Naive B cell (primary cell): Measurements from ENCODE around the gene PRIMA1. TPM values are rescaled to one million over a fixed set of nuclear protein-coding genes. Genes with fewer than 3 reads are reported as not detected.

Experiments
- ATAC-seq, 2 donors: fragments of 150-1000 bp; cut with Tn5 transposase; 2 replicates each; pipeline ENCODE4 v1.10.0; 2021; ENCODE audit warnings: low read depth in 2 of 2, mild to moderate bottlenecking in 2 of 2, moderate library complexity in 2 of 2
- DNase-seq: peaks from one replicate; pipeline ENCODE4 v3.0.0; 2022
- H3K27ac Mint-ChIP-seq, 6 donors: one replicate each; pipeline ENCODE4 v1.8.0; 2020 to 2022; ENCODE audit warnings: mild to moderate bottlenecking in 6 of 6, mixed read lengths in 6 of 6, moderate library complexity in 5 of 6, inconsistent platforms in 2 of 6
- H3K27me3 Mint-ChIP-seq, 3 donors: one replicate each; pipeline ENCODE4 v1.8.0; 2021 to 2022; ENCODE audit warnings: mixed read lengths in 3 of 3, mild to moderate bottlenecking in 1 of 3
- H3K36me3 Mint-ChIP-seq, 2 donors: one replicate each; pipeline ENCODE4 v1.8.0; 2020 to 2022; ENCODE audit warnings: mixed read lengths in 2 of 2, inconsistent platforms in 1 of 2, mild to moderate bottlenecking in 1 of 2
- H3K4me1 Mint-ChIP-seq, 3 donors: one replicate each; pipeline ENCODE4 v1.8.0; 2020 to 2022; ENCODE audit warnings: mixed read lengths in 3 of 3, inconsistent platforms in 1 of 3, mild to moderate bottlenecking in 1 of 3, moderate library complexity in 1 of 3
- H3K4me3 Mint-ChIP-seq, 8 donors: one replicate each; pipeline ENCODE4 v1.8.0; 2020 to 2022; ENCODE audit warnings: mild to moderate bottlenecking in 8 of 8, mixed read lengths in 8 of 8, moderate library complexity in 8 of 8, inconsistent platforms in 2 of 8
- H3K9me3 Mint-ChIP-seq, 7 donors: one replicate each; pipeline ENCODE4 v1.8.0; 2020 to 2022; ENCODE audit warnings: mixed read lengths in 7 of 7, mild to moderate bottlenecking in 5 of 7, inconsistent platforms in 2 of 7, moderate library complexity in 1 of 7
- polyA plus RNA-seq, 6 donors: library from polyadenylated mRNA; unstranded; fragments of 300-500 nt; fragmentation: Illumina TruSeq; gene quantifications; one replicate each; pipeline ENCODE4 v1.2.3, GENCODE V29; 2021; ENCODE audit warnings: low read depth in 6 of 6

The PRIMA1 gene
- polyA plus RNA-seq, 6 donors from 2014 or later = not detected

- Mint-ChIP-seq H3K36me3 (no peaks in the 10 kb centered on the region), H3K9me3 (peaks cover 0 to 5% (median 0%) of the 10 kb centered on the region in 7 donors), H3K4me1 (no peaks in the 10 kb centered on the region), H3K27me3 (peaks cover 14 to 51% (median 34%) of the 10 kb centered on the region in 3 donors), H3K4me3 (no peak overlapping the region), H3K27ac (peak overlapping the region in 1 of 6 donors; percentile 2)
- ATAC-seq (no peak), DNase-seq (no peak)
Measured at GRCh38 chr14:93765155-93765554, 23.1 kb downstream of the PRIMA1 start.

GRCh38 chr14:93764211-93764659, 24.1 kb downstream of the PRIMA1 start:
- Mint-ChIP-seq H3K36me3 (no peaks in the 10 kb centered on the region), H3K27ac (no peak overlapping the region), H3K9me3 (peaks cover 0 to 5% (median 0%) of the 10 kb centered on the region in 7 donors), H3K4me3 (no peak overlapping the region), H3K27me3 (peaks cover 14 to 56% (median 34%) of the 10 kb centered on the region in 3 donors), H3K4me1 (no peaks in the 10 kb centered on the region)
- DNase-seq = no peak
- ATAC-seq = no peak

- no peaks in the 10 kb centered on the region for H3K36me3 Mint-ChIP-seq
- H3K27ac Mint-ChIP-seq = peak overlapping the region in 1 of 6 donors; percentile 14
- no peak overlapping the region for H3K4me3 Mint-ChIP-seq
- no peaks in the 10 kb centered on the region for H3K4me1 Mint-ChIP-seq
- peaks cover 8 to 61% (median 27%) of the 10 kb centered on the region in 3 donors for H3K27me3 Mint-ChIP-seq
- DNase-seq = no peak
- H3K9me3 Mint-ChIP-seq = peaks cover 0 to 5% (median 2%) of the 10 kb centered on the region in 7 donors
- ATAC-seq = no peak
Measured at GRCh38 chr14:93759719-93760307, 28.5 kb downstream of the PRIMA1 start.

- H3K27ac Mint-ChIP-seq = no peak overlapping the region
- H3K4me3 Mint-ChIP-seq = no peak overlapping the region
- peaks cover 8 to 37% (median 16%) of the 10 kb centered on the region in 3 donors for H3K27me3 Mint-ChIP-seq
- no peaks in the 10 kb centered on the region for H3K4me1 Mint-ChIP-seq
- peaks cover 0 to 3% (median 0%) of the 10 kb centered on the region in 7 donors for H3K9me3 Mint-ChIP-seq
- DNase-seq = no peak
- H3K36me3 Mint-ChIP-seq = no peaks in the 10 kb centered on the region
- ATAC-seq = no peak
Measured at GRCh38 chr14:93757206-93757605, 31.1 kb downstream of the PRIMA1 start.

GRCh38 chr14:93753647-93754046, 34.6 kb downstream of the PRIMA1 start:
- H3K27me3 Mint-ChIP-seq = peaks cover 0 to 8% (median 0%) of the 10 kb centered on the region in 3 donors
- no peaks in the 10 kb centered on the region for H3K4me1 Mint-ChIP-seq
- no peak for DNase-seq
- ATAC-seq = no peak
- H3K36me3 Mint-ChIP-seq = no peaks in the 10 kb centered on the region
- H3K4me3 Mint-ChIP-seq = no peak overlapping the region
- H3K9me3 Mint-ChIP-seq = peaks cover 0 to 2% (median 0%) of the 10 kb centered on the region in 7 donors
- H3K27ac Mint-ChIP-seq = no peak overlapping the region

- Mint-ChIP-seq H3K4me3 (no peak overlapping the region), H3K4me1 (no peaks in the 10 kb centered on the region), H3K27ac (no peak overlapping the region), H3K9me3 (peaks cover 0 to 2% (median 0%) of the 10 kb centered on the region in 7 donors), H3K27me3 (peaks cover 0 to 10% (median 0%) of the 10 kb centered on the region in 3 donors), H3K36me3 (no peaks in the 10 kb centered on the region)
- ATAC-seq (no peak), DNase-seq (no peak)
Measured at GRCh38 chr14:93752980-93753561, 35.2 kb downstream of the PRIMA1 start.

- Mint-ChIP-seq H3K27me3 (peaks cover 0 to 10% (median 0%) of the 10 kb centered on the region in 3 donors), H3K27ac (no peak overlapping the region), H3K36me3 (no peaks in the 10 kb centered on the region), H3K9me3 (peaks cover 0 to 7% (median 0%) of the 10 kb centered on the region in 7 donors), H3K4me3 (no peak overlapping the region), H3K4me1 (no peaks in the 10 kb centered on the region)
- ATAC-seq (no peak), DNase-seq (no peak)
Measured at GRCh38 chr14:93751946-93752655, 36.2 kb downstream of the PRIMA1 start.

- DNase-seq = no peak
- Mint-ChIP-seq H3K27me3 (peaks cover 0 to 18% (median 0%) of the 10 kb centered on the region in 3 donors), H3K4me3 (no peak overlapping the region), H3K4me1 (no peaks in the 10 kb centered on the region), H3K9me3 (peaks cover 0 to 7% (median 0%) of the 10 kb centered on the region in 7 donors), H3K27ac (no peak overlapping the region), H3K36me3 (no peaks in the 10 kb centered on the region)
- no peak for ATAC-seq
Measured at GRCh38 chr14:93749076-93749420, 39.2 kb downstream of the PRIMA1 start.

GRCh38 chr14:93748208-93749075, 39.8 kb downstream of the PRIMA1 start:
- Mint-ChIP-seq H3K9me3 (peaks cover 0 to 7% (median 0%) of the 10 kb centered on the region in 7 donors), H3K27me3 (peaks cover 0 to 18% (median 0%) of the 10 kb centered on the region in 3 donors), H3K27ac (peak overlapping the region in 1 of 6 donors; percentile 36), H3K4me1 (no peaks in the 10 kb centered on the region), H3K4me3 (no peak overlapping the region), H3K36me3 (no peaks in the 10 kb centered on the region)
- ATAC-seq = no peak
- DNase-seq = no peak

GRCh38 chr14:93747560-93747959, 40.7 kb downstream of the PRIMA1 start:
- Mint-ChIP-seq H3K4me1 (no peaks in the 10 kb centered on the region), H3K36me3 (no peaks in the 10 kb centered on the region), H3K4me3 (no peak overlapping the region), H3K9me3 (peaks cover 0 to 7% (median 0%) of the 10 kb centered on the region in 7 donors), H3K27me3 (peaks cover 0 to 18% (median 0%) of the 10 kb centered on the region in 3 donors), H3K27ac (no peak overlapping the region)
- ATAC-seq (no peak), DNase-seq (no peak)

GRCh38 chr14:93747102-93747501, 41.2 kb downstream of the PRIMA1 start:
- DNase-seq (no peak), ATAC-seq (no peak)
- H3K27me3 Mint-ChIP-seq = peaks cover 0 to 18% (median 0%) of the 10 kb centered on the region in 3 donors
- no peak overlapping the region for H3K4me3 Mint-ChIP-seq
- no peaks in the 10 kb centered on the region for H3K4me1 Mint-ChIP-seq
- no peak overlapping the region for H3K27ac Mint-ChIP-seq
- H3K9me3 Mint-ChIP-seq = peaks cover 0 to 7% (median 0%) of the 10 kb centered on the region in 7 donors
- no peaks in the 10 kb centered on the region for H3K36me3 Mint-ChIP-seq

- no peak for ATAC-seq
- DNase-seq = no peak
- H3K36me3 Mint-ChIP-seq = no peaks in the 10 kb centered on the region
- no peaks in the 10 kb centered on the region for H3K4me1 Mint-ChIP-seq
- H3K27me3 Mint-ChIP-seq = peaks cover 0 to 18% (median 0%) of the 10 kb centered on the region in 3 donors
- H3K4me3 Mint-ChIP-seq = no peak overlapping the region
- H3K27ac Mint-ChIP-seq = peak overlapping the region in 1 of 6 donors; percentile 47
- H3K9me3 Mint-ChIP-seq = peaks cover 0 to 7% (median 0%) of the 10 kb centered on the region in 7 donors
Measured at GRCh38 chr14:93745603-93746273, 42.5 kb downstream of the PRIMA1 start.
